Measurements from ENCODE around the gene GID8. TPM values are rescaled to one million over a fixed set of nuclear protein-coding genes. Genes with fewer than 3 reads are reported as not detected.
A peak's percentile ranks its signal among the peaks of the same experiment; 100 is the strongest.

GID8 gene
- total and polyA plus RNA-seq, 2 of the 13 experiments (the other 11 are each of a cell fraction or from before 2014, with no cell fraction given) = 39.6 to 59.8 TPM

GRCh38 chr20:62906209-62906608 lies 31.7 kb upstream of the GID8 start:
- Histone ChIP-seq H3K4me2 (ENCODE audit: low read depth, low read length) (no peak overlapping the region), H3K9me3 (ENCODE audit: low read length) (no peaks in the 10 kb centered on the region), H3K9ac (ENCODE audit: insufficient read depth, low read depth, low read length) (no peak overlapping the region), H3K27ac (ENCODE audit: extremely low read length, insufficient read depth, low read length) (no peak overlapping the region), H3K4me1 (ENCODE audit: insufficient read depth, low read length) (peaks cover 3% of the 10 kb centered on the region; the same call in 1 of the 2 replicates), H3K4me3 (replicated peaks in 1 of 3; ENCODE audit: insufficient read depth in 1 of 3, low read depth in 2 of 3, low read length in 3 of 3) (no peak overlapping the region), H4K20me1 (ENCODE audit: insufficient read depth, low read length) (peaks cover 31% of the 10 kb centered on the region), H3K79me2 (ENCODE audit: insufficient read depth, low read length) (peaks cover 42% of the 10 kb centered on the region), H3K27me3 (ENCODE audit: control insufficient read depth in 1 of 2, insufficient read depth in 2 of 2, low read length in 2 of 2) (no peaks in the 10 kb centered on the region), H2AFZ (ENCODE audit: low read length) (no peak overlapping the region), H3K36me3 (replicated peaks in 1 of 2; ENCODE audit: control insufficient read depth in 1 of 2, insufficient read depth in 2 of 2, low read length in 2 of 2) (peaks cover 65 to 97% of the 10 kb centered on the region in 2 experiments)
- no TSS peak for BruUV-seq (replicated peaks)
- no peak for ATAC-seq
- CTCF ChIA-PET (ENCODE audit: low intra/inter-chr PET ratio, low total read pairs) = no interaction called here
- POLR2A ChIA-PET = interaction anchor here (1.1 kb wide), 1 partner anchor 31 kb away, joined by 3 read pairs; no protein-coding TSS in a partner anchor
- in situ Hi-C loops (cut with HindIII; ENCODE audit: extremely low pct_ligation_motif_present, low pct_unique_long_range_greater_than_20kb) (no loop called here), intact Hi-C loops (cut with micrococcal nuclease; ENCODE audit: unreplicated experiment) (no loop called here)
- no peak for DNase-seq (ENCODE audit: low spot score)
- TF ChIP-seq ELF3 (CRISPR knock-in tag; IDR thresholded peaks at IDR 0.05) (no peak), AGO2 (optimal IDR thresholded peaks at IDR 0.05; ENCODE audit: low read depth, low read length) (peak; percentile 91), ATF7 (IDR thresholded peaks at IDR 0.05) (no peak), ATF7 (CRISPR knock-in tag; IDR thresholded peaks at IDR 0.05) (no peak), ZC3H13 (CRISPR knock-in tag; IDR thresholded peaks at IDR 0.05) (0 out of 2 replicates have a peak, but pooled peaks have one; percentile 12), THAP8 (CRISPR knock-in tag; IDR thresholded peaks at IDR 0.05; ENCODE audit: borderline replicate concordance) (no peak), ZNF484 (CRISPR knock-in tag; IDR thresholded peaks at IDR 0.05; ENCODE audit: borderline replicate concordance, low read depth) (no peak), CCDC6 (CRISPR knock-in tag; IDR thresholded peaks at IDR 0.05) (0 out of 2 replicates have a peak, but pooled peaks have one; percentile 5), TP53 (CRISPR knock-in tag; conservative IDR thresholded peaks at IDR 0.05) (no peak), GRHL1 (CRISPR knock-in tag; conservative IDR thresholded peaks at IDR 0.05) (no peak), E2F1 (CRISPR knock-in tag; IDR thresholded peaks at IDR 0.05) (no peak), GPN1 (CRISPR knock-in tag; IDR thresholded peaks at IDR 0.05; ENCODE audit: borderline replicate concordance) (no peak)
- FAIRE-seq = no peak
- 97% methylated on average over 16 of the region's 16 CpGs for WGBS (ENCODE audit: low lambda C conversion rate)
